ENCODE data around the gene DLG2.

- TF ChIP-seq, protein P1, sequence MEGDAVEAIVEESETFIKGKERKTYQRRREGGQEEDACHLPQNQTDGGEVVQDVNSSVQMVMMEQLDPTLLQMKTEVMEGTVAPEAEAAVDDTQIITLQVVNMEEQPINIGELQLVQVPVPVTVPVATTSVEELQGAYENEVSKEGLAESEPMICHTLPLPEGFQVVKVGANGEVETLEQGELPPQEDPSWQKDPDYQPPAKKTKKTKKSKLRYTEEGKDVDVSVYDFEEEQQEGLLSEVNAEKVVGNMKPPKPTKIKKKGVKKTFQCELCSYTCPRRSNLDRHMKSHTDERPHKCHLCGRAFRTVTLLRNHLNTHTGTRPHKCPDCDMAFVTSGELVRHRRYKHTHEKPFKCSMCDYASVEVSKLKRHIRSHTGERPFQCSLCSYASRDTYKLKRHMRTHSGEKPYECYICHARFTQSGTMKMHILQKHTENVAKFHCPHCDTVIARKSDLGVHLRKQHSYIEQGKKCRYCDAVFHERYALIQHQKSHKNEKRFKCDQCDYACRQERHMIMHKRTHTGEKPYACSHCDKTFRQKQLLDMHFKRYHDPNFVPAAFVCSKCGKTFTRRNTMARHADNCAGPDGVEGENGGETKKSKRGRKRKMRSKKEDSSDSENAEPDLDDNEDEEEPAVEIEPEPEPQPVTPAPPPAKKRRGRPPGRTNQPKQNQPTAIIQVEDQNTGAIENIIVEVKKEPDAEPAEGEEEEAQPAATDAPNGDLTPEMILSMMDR (IDR thresholded peaks at IDR 0.05) = no peak
- TF ChIP-seq POLR2A (IDR thresholded peaks at IDR 0.05) = no peak
Observed at GRCh38 chr11:83694191-83694910, 1932.8 kb downstream of the DLG2 start.

Measured in tibial nerve (tissue), 3 donors.